Body of pancreas (tissue), 4 donors: ENCODE results near the gene PTPRD. TPM values are rescaled to one million over a fixed set of nuclear protein-coding genes. Genes with fewer than 3 reads are reported as not detected.

Source experiments
- ATAC-seq: fragments of 150-250 bp; one replicate; pipeline ENCODE4 v1.9.1; 2016
- DNase-seq, 4 donors: peaks; one replicate each; pipeline ENCODE4 v3.0.0-alpha.2; 2019
- H3K27ac ChIP-seq, 4 donors: fragments of 200-600 bp; sonication (generic); 1 replicate in 3 of 4; 2 replicates in 1 of 4; pipeline versions ENCODE4 v1.5.1 to v1.6.1; 2016 to 2019; ENCODE audit warnings: mild to moderate bottlenecking in 1 of 4, mixed read lengths in 1 of 4, moderate library complexity in 1 of 4
- H3K27me3 ChIP-seq, 2 donors: fragments of 200-600 bp; sonication (generic); one replicate each; pipeline ENCODE4 v1.6.0; 2016; ENCODE audit warnings: mild to moderate bottlenecking in 1 of 2
- H3K36me3 ChIP-seq, 2 donors: fragments of 200-600 bp; sonication (generic); replicated peaks in 1 of 2; 2 replicates each; pipeline ENCODE4 v1.5.1; 2016; ENCODE audit warnings: low read depth in 2 of 2; ENCODE audit not compliant: insufficient read depth in 1 of 2
- H3K4me1 ChIP-seq: fragments of 200-600 bp; sonication (generic); one replicate; pipeline ENCODE4 v1.6.0; 2016
- H3K4me3 ChIP-seq, 2 donors: fragments of 200-600 bp; sonication (generic); 1 replicate in 1 of 2; 2 replicates in 1 of 2; pipeline ENCODE4 v1.5.1; 2016 to 2019
- H3K9me3 ChIP-seq, 3 donors: fragments of 200-600 bp; sonication (generic); 1 replicate in 2 of 3; 2 replicates in 1 of 3; pipeline ENCODE4 v1.5.1; 2016
- POLR2A ChIP-seq, 3 donors: fragments of 450-650 bp; IDR thresholded peaks; one replicate each; pipeline ENCODE4 v1.6.1; 2016; ENCODE audit warnings: antibody characterized with exemption in 3 of 3, mild to moderate bottlenecking in 2 of 3
- WGBS, 2 donors: methylation state at CpG; one replicate each; pipeline ENCODE4 v1.1.5; 2017; 5-methylcytosine and 5-hydroxymethylcytosine counted together
- intact Hi-C: fragments of 100-400 bp; cut with DNase I; formaldehyde crosslinking; loops from one replicate; pipeline ENCODE4 v1.15.1; 2023
- total RNA-seq, 2 donors: library from RNA; depleted of rRNA; stranded (reverse); fragments of >200 nt; gene quantifications; one replicate each; pipeline ENCODE4 v1.1.0, GENCODE V29; 2016
- TF ChIP-seq, protein P1 (sequence below), 7 experiments: fragments of 450-650 bp in 4 of 7; fragments of 200-600 bp in 3 of 7; sonication (generic) in 3 of 7; IDR thresholded peaks; one replicate each; pipeline ENCODE4 v1.5.1; 2016 to 2019; ENCODE audit warnings: antibody characterized with exemption in 7 of 7

The PTPRD gene
- total RNA-seq, 2 donors from 2014 or later = 4.3 to 4.9 TPM

- TF ChIP-seq, protein P1, sequence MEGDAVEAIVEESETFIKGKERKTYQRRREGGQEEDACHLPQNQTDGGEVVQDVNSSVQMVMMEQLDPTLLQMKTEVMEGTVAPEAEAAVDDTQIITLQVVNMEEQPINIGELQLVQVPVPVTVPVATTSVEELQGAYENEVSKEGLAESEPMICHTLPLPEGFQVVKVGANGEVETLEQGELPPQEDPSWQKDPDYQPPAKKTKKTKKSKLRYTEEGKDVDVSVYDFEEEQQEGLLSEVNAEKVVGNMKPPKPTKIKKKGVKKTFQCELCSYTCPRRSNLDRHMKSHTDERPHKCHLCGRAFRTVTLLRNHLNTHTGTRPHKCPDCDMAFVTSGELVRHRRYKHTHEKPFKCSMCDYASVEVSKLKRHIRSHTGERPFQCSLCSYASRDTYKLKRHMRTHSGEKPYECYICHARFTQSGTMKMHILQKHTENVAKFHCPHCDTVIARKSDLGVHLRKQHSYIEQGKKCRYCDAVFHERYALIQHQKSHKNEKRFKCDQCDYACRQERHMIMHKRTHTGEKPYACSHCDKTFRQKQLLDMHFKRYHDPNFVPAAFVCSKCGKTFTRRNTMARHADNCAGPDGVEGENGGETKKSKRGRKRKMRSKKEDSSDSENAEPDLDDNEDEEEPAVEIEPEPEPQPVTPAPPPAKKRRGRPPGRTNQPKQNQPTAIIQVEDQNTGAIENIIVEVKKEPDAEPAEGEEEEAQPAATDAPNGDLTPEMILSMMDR (IDR thresholded peaks at IDR 0.05) = no peak
- TF ChIP-seq POLR2A (IDR thresholded peaks at IDR 0.05) = no peak
- intact Hi-C loops = no loop called here
- H3K27me3 ChIP-seq = no peaks in the 10 kb centered on the region
- H3K9me3 ChIP-seq = no peaks in the 10 kb centered on the region
- DNase-seq = no peak
- no peak for ATAC-seq
- H3K27ac ChIP-seq = no peak overlapping the region
- WGBS, 2 donors = 58 to 69% methylated on average over 15 of the region's 15 CpGs
- H3K4me3 ChIP-seq = no peak overlapping the region
- H3K36me3 ChIP-seq = no peaks in the 10 kb centered on the region
- no peaks in the 10 kb centered on the region for H3K4me1 ChIP-seq
These were observed 757.4 kb downstream of the PTPRD start for GRCh38 chr9:9855177-9856078.

DNA sequence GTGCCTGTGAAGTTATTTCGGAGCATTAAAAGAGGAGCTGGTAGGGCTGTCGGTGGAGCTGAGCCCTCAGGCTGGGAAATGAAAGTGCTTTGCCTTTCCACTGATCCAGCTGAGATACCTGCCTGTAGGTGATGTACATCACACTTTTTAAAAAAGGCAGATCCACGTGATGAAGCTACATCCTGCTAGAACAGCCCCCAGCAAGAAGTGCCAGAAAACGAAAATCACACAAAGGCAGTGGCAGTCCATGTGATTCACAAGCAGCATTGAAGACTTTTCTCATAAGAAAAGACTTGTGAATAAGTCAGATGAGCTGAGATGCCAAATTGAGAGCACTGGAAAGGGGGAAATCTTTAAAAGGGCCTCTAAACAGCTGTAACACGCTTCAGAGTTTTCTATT lies 765.1 kb downstream of the PTPRD start:
- no peak for ATAC-seq
- intact Hi-C loops = no loop called here

GRCh38 chr9:9846557-9846956 lies 766.2 kb downstream of the PTPRD start:
- intact Hi-C loops = no loop called here
- ATAC-seq = no peak

More for the DNA sequence above, 765.1 kb downstream of the PTPRD start:
- H3K4me3 ChIP-seq = no peak overlapping the region
- H3K27me3 ChIP-seq = no peaks in the 10 kb centered on the region
- H3K9me3 ChIP-seq = no peaks in the 10 kb centered on the region
- TF ChIP-seq, protein P1 (IDR thresholded peaks at IDR 0.05) = no peak
- no peak for TF ChIP-seq POLR2A (IDR thresholded peaks at IDR 0.05)
- H3K4me1 ChIP-seq = no peaks in the 10 kb centered on the region
- 44 to 59% methylated on average over 5 of the region's 5 CpGs for WGBS, 2 donors
- no peak for DNase-seq
- no peak overlapping the region for H3K27ac ChIP-seq
- no peaks in the 10 kb centered on the region for H3K36me3 ChIP-seq

DNA sequence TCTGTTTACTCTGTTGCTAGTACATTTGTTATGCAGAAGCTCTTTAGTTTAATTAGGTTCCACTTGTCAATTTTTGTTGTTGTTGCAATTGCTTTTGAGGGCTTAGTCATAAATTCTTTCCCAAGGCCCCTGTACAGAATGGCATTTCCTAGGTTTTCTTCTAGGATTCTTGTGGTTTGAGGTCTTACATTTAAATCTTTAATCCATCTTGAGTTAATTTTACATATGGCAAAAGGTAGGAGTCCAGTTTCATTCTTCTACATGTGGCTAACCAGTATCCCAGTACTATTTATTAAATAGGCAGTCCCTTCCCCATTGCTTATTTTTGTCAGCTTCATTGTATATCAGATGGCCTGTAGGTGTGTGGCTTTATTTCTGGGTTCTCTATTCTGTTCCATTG lies 792.4 kb downstream of the PTPRD start:
- Histone ChIP-seq H3K9me3 (no peaks in the 10 kb centered on the region), H3K4me1 (no peaks in the 10 kb centered on the region), H3K4me3 (no peak overlapping the region), H3K36me3 (no peaks in the 10 kb centered on the region), H3K27me3 (no peaks in the 10 kb centered on the region), H3K27ac (no peak overlapping the region)
- no peak for DNase-seq
- ATAC-seq = no peak
- intact Hi-C loops = no loop called here
- TF ChIP-seq, protein P1 (IDR thresholded peaks at IDR 0.05) = no peak
- TF ChIP-seq POLR2A (IDR thresholded peaks at IDR 0.05) = no peak

More at GRCh38 chr9:9846557-9846956, 766.2 kb downstream of the PTPRD start:
- H3K4me1 ChIP-seq = no peaks in the 10 kb centered on the region
- H3K27ac ChIP-seq = no peak overlapping the region
- TF ChIP-seq POLR2A (IDR thresholded peaks at IDR 0.05) = no peak
- TF ChIP-seq, protein P1 (IDR thresholded peaks at IDR 0.05) = no peak
- DNase-seq = no peak
- WGBS, 2 donors = 18 to 30% methylated on average over 1 of the region's 1 CpG
- no peak overlapping the region for H3K4me3 ChIP-seq
- no peaks in the 10 kb centered on the region for H3K9me3 ChIP-seq
- H3K27me3 ChIP-seq = no peaks in the 10 kb centered on the region
- no peaks in the 10 kb centered on the region for H3K36me3 ChIP-seq

DNA sequence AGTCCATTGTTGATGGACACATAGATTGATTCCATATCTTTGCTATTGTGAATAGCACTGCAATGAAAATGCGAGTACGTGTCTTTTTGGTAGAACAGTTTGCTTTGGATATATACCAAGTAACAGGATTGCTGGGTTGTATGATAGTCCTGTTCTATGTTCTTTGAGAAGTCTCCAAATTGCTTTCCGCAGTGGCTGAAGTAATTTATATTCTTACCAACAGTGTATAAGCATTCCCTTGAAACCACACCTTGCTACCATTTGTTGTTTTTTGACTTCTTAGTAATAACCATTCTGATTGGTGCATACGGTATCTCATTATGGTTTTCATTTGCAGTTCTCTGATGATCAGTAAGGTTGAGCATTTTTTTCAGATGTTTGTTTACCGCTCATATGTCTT lies 792.9 kb downstream of the PTPRD start:
- Histone ChIP-seq H3K27ac (no peak overlapping the region), H3K9me3 (no peaks in the 10 kb centered on the region), H3K4me3 (no peak overlapping the region), H3K36me3 (no peaks in the 10 kb centered on the region), H3K4me1 (no peaks in the 10 kb centered on the region), H3K27me3 (no peaks in the 10 kb centered on the region)
- intact Hi-C loops = no loop called here
- 83 to 87% methylated on average over 5 of the region's 5 CpGs for WGBS, 2 donors
- ATAC-seq (no peak), DNase-seq (no peak)
- no peak for TF ChIP-seq POLR2A (IDR thresholded peaks at IDR 0.05)
- TF ChIP-seq, protein P1 (IDR thresholded peaks at IDR 0.05) = no peak
